Loucy (cell line): ENCODE measurements around the gene CCDC12.

Experiments
- H2AFZ ChIP-seq: fragments of 200-600 bp; sonication (generic); 2 replicates; pipeline ENCODE4 v1.6.0; 2016; ENCODE audit warnings: antibody characterized with exemption, mild to moderate bottlenecking, low read length, moderate library complexity
- H3F3A ChIP-seq: fragments of 200-600 bp; 2 replicates; pipeline ENCODE4 v1.6.0; 2016; ENCODE audit warnings: antibody characterized with exemption, low read depth, mild to moderate bottlenecking
- H3K27me3 ChIP-seq: fragments of 200-600 bp; sonication (generic); 2 replicates; pipeline ENCODE4 v1.6.1; 2014; ENCODE audit warnings: low read length, mild to moderate bottlenecking; ENCODE audit not compliant: insufficient read depth, poor library complexity, severe bottlenecking
- H3K36me3 ChIP-seq: fragments of 200-600 bp; sonication (generic); 2 replicates; pipeline ENCODE4 v1.6.1; 2016; ENCODE audit warnings: low read length; ENCODE audit not compliant: insufficient read depth
- H3K4me1 ChIP-seq: fragments of 200-600 bp; sonication (generic); 2 replicates; pipeline ENCODE4 v1.5.1; 2014; ENCODE audit warnings: low read length, mild to moderate bottlenecking; ENCODE audit not compliant: insufficient read depth, poor library complexity, severe bottlenecking
- H3K4me2 ChIP-seq: fragments of 200-600 bp; sonication (generic); 2 replicates; pipeline ENCODE4 v1.6.0; 2014; ENCODE audit warnings: antibody characterized with exemption, low read length, low read depth, mild to moderate bottlenecking; ENCODE audit not compliant: poor library complexity, severe bottlenecking
- H3K4me3 ChIP-seq: fragments of 200-600 bp; sonication (generic); 2 replicates; pipeline ENCODE4 v1.5.1; 2014; ENCODE audit warnings: low read length, mild to moderate bottlenecking, mixed read lengths; ENCODE audit not compliant: poor library complexity, severe bottlenecking
- H3K79me2 ChIP-seq: fragments of 200-600 bp; sonication (generic); 2 replicates; pipeline ENCODE4 v1.6.1; 2014; ENCODE audit warnings: low read length; ENCODE audit not compliant: insufficient read depth
- H3K9ac ChIP-seq: fragments of 200-600 bp; sonication (generic); 2 replicates; pipeline ENCODE4 v1.6.0; 2014; ENCODE audit warnings: mild to moderate bottlenecking, low read depth, low read length, moderate library complexity; ENCODE audit not compliant: poor library complexity, severe bottlenecking
- H3K9me2 ChIP-seq: fragments of 200-600 bp; sonication (generic); replicated peaks from 2 replicates; pipeline ENCODE4 v1.6.1; 2016; ENCODE audit warnings: low read depth, low read length, mixed read lengths
- H3K9me3 ChIP-seq: fragments of 200-600 bp; sonication (generic); 2 replicates; pipeline ENCODE4 v1.6.1; 2014; ENCODE audit warnings: mild to moderate bottlenecking, antibody characterized with exemption, low read length, low read depth; ENCODE audit not compliant: insufficient read depth
- H4K20me1 ChIP-seq: fragments of 200-600 bp; sonication (generic); 2 replicates; pipeline ENCODE4 v1.6.0; 2014; ENCODE audit warnings: antibody characterized with exemption, low read length, mild to moderate bottlenecking; ENCODE audit not compliant: insufficient read depth, poor library complexity, severe bottlenecking
- EZH2phosphoT487 ChIP-seq: fragments of 200-600 bp; IDR thresholded peaks from 2 replicates; pipeline ENCODE4 v1.6.1; 2018; ENCODE audit warnings: antibody characterized with exemption, mild to moderate bottlenecking, moderate library complexity, borderline replicate concordance
- TF ChIP-seq, protein P1 (sequence below): fragments of 200-600 bp; sonication (generic); conservative IDR thresholded peaks from 2 replicates; pipeline ENCODE4 v1.5.1; 2014; ENCODE audit warnings: mild to moderate bottlenecking, antibody characterized with exemption, low read length

The CCDC12 gene

GRCh38 chr3:46952813-46953212 lies 23.7 kb downstream of the CCDC12 start:
- no peak overlapping the region for H2AFZ ChIP-seq
- H3K9ac ChIP-seq, result peak overlapping the region; percentile 26
- no peaks in the 10 kb centered on the region for H3K27me3 ChIP-seq
- TF ChIP-seq, protein P1, sequence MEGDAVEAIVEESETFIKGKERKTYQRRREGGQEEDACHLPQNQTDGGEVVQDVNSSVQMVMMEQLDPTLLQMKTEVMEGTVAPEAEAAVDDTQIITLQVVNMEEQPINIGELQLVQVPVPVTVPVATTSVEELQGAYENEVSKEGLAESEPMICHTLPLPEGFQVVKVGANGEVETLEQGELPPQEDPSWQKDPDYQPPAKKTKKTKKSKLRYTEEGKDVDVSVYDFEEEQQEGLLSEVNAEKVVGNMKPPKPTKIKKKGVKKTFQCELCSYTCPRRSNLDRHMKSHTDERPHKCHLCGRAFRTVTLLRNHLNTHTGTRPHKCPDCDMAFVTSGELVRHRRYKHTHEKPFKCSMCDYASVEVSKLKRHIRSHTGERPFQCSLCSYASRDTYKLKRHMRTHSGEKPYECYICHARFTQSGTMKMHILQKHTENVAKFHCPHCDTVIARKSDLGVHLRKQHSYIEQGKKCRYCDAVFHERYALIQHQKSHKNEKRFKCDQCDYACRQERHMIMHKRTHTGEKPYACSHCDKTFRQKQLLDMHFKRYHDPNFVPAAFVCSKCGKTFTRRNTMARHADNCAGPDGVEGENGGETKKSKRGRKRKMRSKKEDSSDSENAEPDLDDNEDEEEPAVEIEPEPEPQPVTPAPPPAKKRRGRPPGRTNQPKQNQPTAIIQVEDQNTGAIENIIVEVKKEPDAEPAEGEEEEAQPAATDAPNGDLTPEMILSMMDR, result no peak
- TF ChIP-seq EZH2phosphoT487, result no peak
- no peaks in the 10 kb centered on the region for H3K9me2 ChIP-seq
- H3K4me2 ChIP-seq, result peak overlapping the region; percentile 74
- H3K36me3 ChIP-seq, result no peaks in the 10 kb centered on the region
- H3F3A ChIP-seq, result peaks cover 12% of the 10 kb centered on the region; the same call in 1 of the 2 replicates
- H3K79me2 ChIP-seq, result peaks cover 96% of the 10 kb centered on the region
- H4K20me1 ChIP-seq, result peaks cover 19% of the 10 kb centered on the region
- no peaks in the 10 kb centered on the region for H3K9me3 ChIP-seq
- peak overlapping the region; percentile 53 for H3K4me3 ChIP-seq
- H3K4me1 ChIP-seq, result peaks cover 88% of the 10 kb centered on the region

GRCh38 chr3:46950650-46951241 lies 25.8 kb downstream of the CCDC12 start:
- no peaks in the 10 kb centered on the region for H3K27me3 ChIP-seq
- H3F3A ChIP-seq, result peaks cover 20% of the 10 kb centered on the region; the same call in 1 of the 2 replicates
- peaks cover 95% of the 10 kb centered on the region for H3K79me2 ChIP-seq
- no peaks in the 10 kb centered on the region for H3K9me3 ChIP-seq
- peaks cover 23% of the 10 kb centered on the region for H4K20me1 ChIP-seq
- H3K4me3 ChIP-seq, result no peak overlapping the region
- no peaks in the 10 kb centered on the region for H3K9me2 ChIP-seq
- H2AFZ ChIP-seq, result no peak overlapping the region
- TF ChIP-seq EZH2phosphoT487, result no peak
- TF ChIP-seq, protein P1, result no peak
- H3K4me2 ChIP-seq, result peak overlapping the region; percentile 2
- H3K9ac ChIP-seq, result no peak overlapping the region
- H3K4me1 ChIP-seq, result peaks cover 90% of the 10 kb centered on the region
- peaks cover 8% of the 10 kb centered on the region; the same call in 1 of the 2 replicates for H3K36me3 ChIP-seq

DNA sequence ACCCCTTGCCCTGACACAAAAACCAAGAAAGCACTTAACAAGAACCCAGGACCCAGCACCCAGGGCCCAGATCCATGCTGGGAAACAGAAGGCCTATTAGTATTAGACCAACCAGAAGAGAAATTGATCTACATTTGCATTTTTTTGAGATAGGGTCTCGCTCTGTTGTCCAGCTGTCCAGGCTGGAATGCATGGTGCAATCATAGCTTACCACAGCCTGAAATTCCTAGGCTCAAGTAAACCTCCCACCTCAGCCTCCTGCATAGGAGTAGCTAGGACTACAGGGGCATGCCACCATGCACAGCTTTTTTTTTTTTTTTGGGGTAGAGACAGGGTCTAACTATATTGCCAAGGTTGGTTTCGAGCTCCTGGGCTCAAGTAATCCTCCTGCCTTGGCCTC lies 26.4 kb downstream of the CCDC12 start:
- no peak overlapping the region for H3K9ac ChIP-seq
- H3K4me1 ChIP-seq, result peaks cover 86% of the 10 kb centered on the region
- peaks cover 95% of the 10 kb centered on the region for H3K79me2 ChIP-seq
- H3K4me2 ChIP-seq, result peak overlapping the region; percentile 2
- no peaks in the 10 kb centered on the region for H3K27me3 ChIP-seq
- no peak overlapping the region for H3K4me3 ChIP-seq
- H3K9me3 ChIP-seq, result no peaks in the 10 kb centered on the region
- H4K20me1 ChIP-seq, result peaks cover 23% of the 10 kb centered on the region
- TF ChIP-seq, protein P1, result no peak
- no peak for TF ChIP-seq EZH2phosphoT487
- H3K9me2 ChIP-seq, result no peaks in the 10 kb centered on the region
- peaks cover 20% of the 10 kb centered on the region; the same call in 1 of the 2 replicates for H3F3A ChIP-seq
- H2AFZ ChIP-seq, result no peak overlapping the region
- peaks cover 13% of the 10 kb centered on the region for H3K36me3 ChIP-seq
